ENCODE data around the gene AJM1. TPM values are rescaled to one million over a fixed set of nuclear protein-coding genes. Genes with fewer than 3 reads are reported as not detected.

AJM1 gene
- total RNA-seq, 1 experiment from 2014 or later = 1.9 TPM

- no peaks in the 10 kb centered on the region for H3K9me3 ChIP-seq (ENCODE audit: low read length)
- DNase-seq = no peak
- no peak overlapping the region for H3K4me2 ChIP-seq (ENCODE audit: low read depth, low read length, poor library complexity, severe bottlenecking)
- no peak overlapping the region for H2AFZ ChIP-seq (ENCODE audit: low read length)
- no peaks in the 10 kb centered on the region for H3K27me3 ChIP-seq (ENCODE audit: low read length)
- H3K4me3 ChIP-seq (ENCODE audit: low read length) = no peak overlapping the region
- H3K4me1 ChIP-seq (ENCODE audit: low read length) = peaks cover 9% of the 10 kb centered on the region
- H3K36me3 ChIP-seq (ENCODE audit: insufficient read depth, low read length) = peaks cover 3% of the 10 kb centered on the region; the same call in 1 of the 2 replicates
- peaks cover 13% of the 10 kb centered on the region for H4K20me1 ChIP-seq (ENCODE audit: insufficient read depth, low read depth, low read length)
- H3K27ac ChIP-seq (ENCODE audit: low read length) = no peak overlapping the region
- no peaks in the 10 kb centered on the region for H3K9me2 ChIP-seq (replicated peaks; ENCODE audit: insufficient read depth, low read length)
- H3K9ac ChIP-seq (ENCODE audit: low read length) = no peak overlapping the region
- no peaks in the 10 kb centered on the region for H3K79me2 ChIP-seq (ENCODE audit: low read length)
Observed at GRCh38 chr9:136854113-136854841, 12.0 kb downstream of the AJM1 start.

- peaks cover 3% of the 10 kb centered on the region; the same call in 1 of the 2 replicates for H3K36me3 ChIP-seq (ENCODE audit: insufficient read depth, low read length)
- H3K27me3 ChIP-seq (ENCODE audit: low read length) = no peaks in the 10 kb centered on the region
- H3K4me3 ChIP-seq (ENCODE audit: low read length) = no peak overlapping the region
- no peaks in the 10 kb centered on the region for H3K79me2 ChIP-seq (ENCODE audit: low read length)
- peaks cover 10% of the 10 kb centered on the region for H3K4me1 ChIP-seq (ENCODE audit: low read length)
- peaks cover 10% of the 10 kb centered on the region for H4K20me1 ChIP-seq (ENCODE audit: insufficient read depth, low read depth, low read length)
- H2AFZ ChIP-seq (ENCODE audit: low read length) = no peak overlapping the region
- no peak overlapping the region for H3K27ac ChIP-seq (ENCODE audit: low read length)
- DNase-seq = no peak
- no peak overlapping the region for H3K4me2 ChIP-seq (ENCODE audit: low read depth, low read length, poor library complexity, severe bottlenecking)
- no peak overlapping the region for H3K9ac ChIP-seq (ENCODE audit: low read length)
- no peaks in the 10 kb centered on the region for H3K9me3 ChIP-seq (ENCODE audit: low read length)
- no peaks in the 10 kb centered on the region for H3K9me2 ChIP-seq (replicated peaks; ENCODE audit: insufficient read depth, low read length)
Observed at GRCh38 chr9:136854842-136855460, 12.7 kb downstream of the AJM1 start.

DNA sequence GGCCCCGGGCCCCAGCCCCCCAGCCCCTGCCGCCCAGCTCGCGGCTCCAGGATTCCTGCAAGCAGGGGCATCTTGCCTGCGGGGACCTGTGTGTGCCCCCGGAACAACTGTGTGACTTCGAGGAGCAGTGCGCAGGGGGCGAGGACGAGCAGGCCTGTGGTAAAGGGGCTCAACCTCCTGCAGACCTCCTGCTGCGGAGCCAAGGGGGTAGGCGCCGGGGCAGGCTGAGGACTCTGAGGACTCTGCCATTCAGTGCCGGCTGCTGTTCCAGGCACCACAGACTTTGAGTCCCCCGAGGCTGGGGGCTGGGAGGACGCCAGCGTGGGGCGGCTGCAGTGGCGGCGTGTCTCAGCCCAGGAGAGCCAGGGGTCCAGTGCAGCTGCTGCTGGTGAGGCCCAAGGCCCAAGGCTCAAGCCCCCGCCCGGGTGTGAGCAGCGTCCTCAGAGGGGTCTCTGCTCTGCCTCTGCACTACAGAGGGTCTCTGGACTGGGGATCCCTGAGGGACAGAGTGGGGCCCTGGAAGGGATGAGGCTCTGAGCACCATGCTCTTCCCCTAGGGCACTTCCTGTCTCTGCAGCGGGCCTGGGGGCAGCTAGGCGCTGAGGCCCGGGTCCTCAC lies 13.3 kb downstream of the AJM1 start:
- DNase-seq = no peak
- H3K9ac ChIP-seq (ENCODE audit: low read length) = no peak overlapping the region

DNA sequence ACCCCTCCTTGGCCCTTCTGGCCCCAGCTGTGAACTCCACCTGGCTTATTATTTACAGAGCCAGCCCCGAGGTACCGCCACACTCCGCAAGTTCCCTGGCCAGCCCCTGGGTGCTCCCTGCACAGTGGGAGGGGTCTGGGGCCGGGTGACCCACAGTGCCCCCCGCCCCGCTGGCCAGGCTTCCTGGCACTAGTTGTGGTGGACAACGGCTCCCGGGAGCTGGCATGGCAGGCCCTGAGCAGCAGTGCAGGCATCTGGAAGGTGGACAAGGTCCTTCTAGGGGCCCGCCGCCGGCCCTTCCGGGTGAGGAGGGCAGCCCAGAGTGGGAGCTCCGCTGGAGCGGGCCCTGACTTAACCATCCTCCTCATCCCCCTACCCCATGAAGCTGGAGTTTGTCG lies 13.8 kb downstream of the AJM1 start:
- Histone ChIP-seq H3K9me2 (replicated peaks; ENCODE audit: insufficient read depth, low read length) (no peaks in the 10 kb centered on the region), H3K9ac (ENCODE audit: low read length) (no peak overlapping the region), H3K79me2 (ENCODE audit: low read length) (no peaks in the 10 kb centered on the region), H2AFZ (ENCODE audit: low read length) (no peak overlapping the region), H3K9me3 (ENCODE audit: low read length) (no peaks in the 10 kb centered on the region), H3K4me3 (ENCODE audit: low read length) (no peak overlapping the region), H3K36me3 (ENCODE audit: insufficient read depth, low read length) (no peaks in the 10 kb centered on the region), H3K27me3 (ENCODE audit: low read length) (no peaks in the 10 kb centered on the region), H3K4me2 (ENCODE audit: low read depth, low read length, poor library complexity, severe bottlenecking) (no peak overlapping the region), H3K4me1 (ENCODE audit: low read length) (peaks cover 5% of the 10 kb centered on the region), H4K20me1 (ENCODE audit: insufficient read depth, low read depth, low read length) (no peaks in the 10 kb centered on the region), H3K27ac (ENCODE audit: low read length) (no peak overlapping the region)
- DNase-seq = no peak

More for the DNA sequence above, 13.3 kb downstream of the AJM1 start:
- H2AFZ ChIP-seq (ENCODE audit: low read length) = no peak overlapping the region
- no peaks in the 10 kb centered on the region for H3K27me3 ChIP-seq (ENCODE audit: low read length)
- peaks cover 3% of the 10 kb centered on the region; the same call in 1 of the 2 replicates for H4K20me1 ChIP-seq (ENCODE audit: insufficient read depth, low read depth, low read length)
- peaks cover 5% of the 10 kb centered on the region for H3K4me1 ChIP-seq (ENCODE audit: low read length)
- no peaks in the 10 kb centered on the region for H3K9me3 ChIP-seq (ENCODE audit: low read length)
- H3K27ac ChIP-seq (ENCODE audit: low read length) = no peak overlapping the region
- H3K4me3 ChIP-seq (ENCODE audit: low read length) = no peak overlapping the region
- peaks cover 3% of the 10 kb centered on the region; the same call in 1 of the 2 replicates for H3K36me3 ChIP-seq (ENCODE audit: insufficient read depth, low read length)
- H3K9me2 ChIP-seq (replicated peaks; ENCODE audit: insufficient read depth, low read length) = no peaks in the 10 kb centered on the region
- no peaks in the 10 kb centered on the region for H3K79me2 ChIP-seq (ENCODE audit: low read length)
- no peak overlapping the region for H3K4me2 ChIP-seq (ENCODE audit: low read depth, low read length, poor library complexity, severe bottlenecking)

DNA sequence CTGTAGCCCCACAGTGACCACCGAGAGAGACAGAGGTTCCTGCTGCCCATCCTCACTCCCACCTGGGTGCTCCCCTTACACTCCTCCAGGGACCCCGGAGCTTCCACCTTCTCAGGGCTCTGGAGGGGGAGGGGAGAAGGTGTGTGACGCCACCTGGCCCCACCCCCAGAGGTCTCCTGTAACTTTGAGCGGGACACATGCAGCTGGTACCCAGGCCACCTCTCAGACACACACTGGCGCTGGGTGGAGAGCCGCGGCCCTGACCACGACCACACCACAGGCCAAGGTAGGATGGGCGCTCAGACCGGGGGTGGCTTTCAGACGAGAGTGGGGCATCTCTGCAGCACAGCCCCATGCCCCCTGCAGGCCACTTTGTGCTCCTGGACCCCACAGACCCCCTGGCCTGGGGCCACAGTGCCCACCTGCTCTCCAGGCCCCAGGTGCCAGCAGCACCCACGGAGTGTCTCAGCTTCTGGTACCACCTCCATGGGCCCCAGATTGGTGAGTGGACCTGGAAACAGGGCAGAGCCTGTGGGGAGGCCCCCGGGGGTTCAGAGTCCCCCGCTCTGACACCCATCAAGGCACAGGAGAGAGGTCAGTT lies 14.4 kb downstream of the AJM1 start:
- Histone ChIP-seq H3K27ac (ENCODE audit: low read length) (no peak overlapping the region), H3K9ac (ENCODE audit: low read length) (no peak overlapping the region), H3K4me3 (ENCODE audit: low read length) (no peak overlapping the region), H3K9me3 (ENCODE audit: low read length) (no peaks in the 10 kb centered on the region), H4K20me1 (ENCODE audit: insufficient read depth, low read depth, low read length) (no peaks in the 10 kb centered on the region), H3K79me2 (ENCODE audit: low read length) (no peaks in the 10 kb centered on the region), H3K4me1 (ENCODE audit: low read length) (peaks cover 5% of the 10 kb centered on the region), H2AFZ (ENCODE audit: low read length) (no peak overlapping the region), H3K36me3 (ENCODE audit: insufficient read depth, low read length) (no peaks in the 10 kb centered on the region), H3K9me2 (replicated peaks; ENCODE audit: insufficient read depth, low read length) (no peaks in the 10 kb centered on the region), H3K4me2 (ENCODE audit: low read depth, low read length, poor library complexity, severe bottlenecking) (no peak overlapping the region), H3K27me3 (ENCODE audit: low read length) (no peaks in the 10 kb centered on the region)
- no peak for DNase-seq

DNA sequence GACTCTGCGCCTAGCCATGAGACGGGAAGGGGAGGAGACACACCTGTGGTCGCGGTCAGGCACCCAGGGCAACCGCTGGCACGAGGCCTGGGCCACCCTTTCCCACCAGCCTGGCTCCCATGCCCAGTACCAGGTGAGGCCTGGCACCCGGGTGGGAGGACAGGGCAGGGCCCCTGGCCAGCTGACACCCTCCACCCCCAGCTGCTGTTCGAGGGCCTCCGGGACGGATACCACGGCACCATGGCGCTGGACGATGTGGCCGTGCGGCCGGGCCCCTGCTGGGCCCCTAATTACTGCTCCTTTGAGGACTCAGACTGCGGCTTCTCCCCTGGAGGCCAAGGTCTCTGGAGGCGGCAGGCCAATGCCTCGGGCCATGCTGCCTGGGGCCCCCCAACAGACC lies 14.9 kb downstream of the AJM1 start:
- H3K4me2 ChIP-seq (ENCODE audit: low read depth, low read length, poor library complexity, severe bottlenecking) = no peak overlapping the region
- no peaks in the 10 kb centered on the region for H3K79me2 ChIP-seq (ENCODE audit: low read length)
- H3K27me3 ChIP-seq (ENCODE audit: low read length) = no peaks in the 10 kb centered on the region
- no peak for DNase-seq
- no peak overlapping the region for H3K4me3 ChIP-seq (ENCODE audit: low read length)
- no peaks in the 10 kb centered on the region for H3K9me2 ChIP-seq (replicated peaks; ENCODE audit: insufficient read depth, low read length)
- no peak overlapping the region for H3K9ac ChIP-seq (ENCODE audit: low read length)
- H3K4me1 ChIP-seq (ENCODE audit: low read length) = peaks cover 5% of the 10 kb centered on the region
- no peaks in the 10 kb centered on the region for H3K9me3 ChIP-seq (ENCODE audit: low read length)
- H2AFZ ChIP-seq (ENCODE audit: low read length) = no peak overlapping the region
- H4K20me1 ChIP-seq (ENCODE audit: insufficient read depth, low read depth, low read length) = no peaks in the 10 kb centered on the region
- H3K27ac ChIP-seq (ENCODE audit: low read length) = no peak overlapping the region
- H3K36me3 ChIP-seq (ENCODE audit: insufficient read depth, low read length) = no peaks in the 10 kb centered on the region

- H4K20me1 ChIP-seq (ENCODE audit: insufficient read depth, low read depth, low read length) = no peaks in the 10 kb centered on the region
- DNase-seq = no peak
- H3K27ac ChIP-seq (ENCODE audit: low read length) = no peak overlapping the region
- H3K4me1 ChIP-seq (ENCODE audit: low read length) = peaks cover 5% of the 10 kb centered on the region
- no peak overlapping the region for H3K4me2 ChIP-seq (ENCODE audit: low read depth, low read length, poor library complexity, severe bottlenecking)
- H2AFZ ChIP-seq (ENCODE audit: low read length) = no peak overlapping the region
- no peaks in the 10 kb centered on the region for H3K27me3 ChIP-seq (ENCODE audit: low read length)
- H3K9me2 ChIP-seq (replicated peaks; ENCODE audit: insufficient read depth, low read length) = no peaks in the 10 kb centered on the region
- H3K36me3 ChIP-seq (ENCODE audit: insufficient read depth, low read length) = no peaks in the 10 kb centered on the region
- no peak overlapping the region for H3K4me3 ChIP-seq (ENCODE audit: low read length)
- H3K9me3 ChIP-seq (ENCODE audit: low read length) = no peaks in the 10 kb centered on the region
- no peak overlapping the region for H3K9ac ChIP-seq (ENCODE audit: low read length)
- H3K79me2 ChIP-seq (ENCODE audit: low read length) = no peaks in the 10 kb centered on the region
Observed at GRCh38 chr9:136857581-136858412, 15.5 kb downstream of the AJM1 start.

All from Karpas-422 (cell line).